ENCODE results near the gene PRKCE.

GRCh38 chr2:45606796-45607195, 44.7 kb upstream of the PRKCE start:
- no peak for TF ChIP-seq CTCF (IDR thresholded peaks at IDR 0.05)
- no peak for TF ChIP-seq POLR2AphosphoS5 (IDR thresholded peaks at IDR 0.05)

All from sigmoid colon (tissue), 4 donors.